Activated T-helper 17 cell treated with anti-CD3 and anti-CD28 coated beads, Interleukin-2, amount 50 U/mL, for 72 hours (primary cell): ENCODE data around the gene TMEM191B. TPM values are rescaled to one million over a fixed set of nuclear protein-coding genes. Genes with fewer than 3 reads are reported as not detected.
"Not testable (repeated sequence)": the region's sequence is repeated elsewhere in the genome, so short reads cannot be mapped to it uniquely, and the experiment has no call there.

Source experiments
- ATAC-seq: fragments of 150-1000 bp; cut with Tn5 transposase; replicated peaks from 2 replicates; pipeline ENCODE4 v1.10.0; 2021; ENCODE audit warnings: mild to moderate bottlenecking, moderate library complexity
- H3K27ac Mint-ChIP-seq: one replicate; pipeline ENCODE4 v1.8.0; 2022; ENCODE audit warnings: mixed read lengths
- H3K27me3 Mint-ChIP-seq: one replicate; pipeline ENCODE4 v1.8.0; 2022; ENCODE audit warnings: mixed read lengths
- H3K36me3 Mint-ChIP-seq: one replicate; pipeline ENCODE4 v1.8.0; 2022; ENCODE audit warnings: low read depth, mild to moderate bottlenecking, mixed read lengths
- H3K4me1 Mint-ChIP-seq: one replicate; pipeline ENCODE4 v1.8.0; 2022; ENCODE audit warnings: mixed read lengths
- H3K4me3 Mint-ChIP-seq: one replicate; pipeline ENCODE4 v1.8.0; 2022; ENCODE audit warnings: mild to moderate bottlenecking, mixed read lengths
- H3K9me3 Mint-ChIP-seq: one replicate; pipeline ENCODE4 v1.8.0; 2022; ENCODE audit warnings: mixed read lengths
- total RNA-seq, 2 donors: library from RNA; stranded (reverse); gene quantifications; one replicate each; pipeline ENCODE4 v1.2.3, GENCODE V29; 2022

Gene TMEM191B
- total RNA-seq, 2 donors from 2014 or later, result 1.3 to 11.0 TPM

- ATAC-seq, H3K27ac Mint-ChIP-seq, H3K36me3 Mint-ChIP-seq, H3K4me3 Mint-ChIP-seq, H3K9me3 Mint-ChIP-seq, H3K27me3 Mint-ChIP-seq, H3K4me1 Mint-ChIP-seq: not testable (repeated sequence)
Observed at GRCh38 chr22:18544615-18545014, 17.0 kb downstream of the TMEM191B start.

DNA sequence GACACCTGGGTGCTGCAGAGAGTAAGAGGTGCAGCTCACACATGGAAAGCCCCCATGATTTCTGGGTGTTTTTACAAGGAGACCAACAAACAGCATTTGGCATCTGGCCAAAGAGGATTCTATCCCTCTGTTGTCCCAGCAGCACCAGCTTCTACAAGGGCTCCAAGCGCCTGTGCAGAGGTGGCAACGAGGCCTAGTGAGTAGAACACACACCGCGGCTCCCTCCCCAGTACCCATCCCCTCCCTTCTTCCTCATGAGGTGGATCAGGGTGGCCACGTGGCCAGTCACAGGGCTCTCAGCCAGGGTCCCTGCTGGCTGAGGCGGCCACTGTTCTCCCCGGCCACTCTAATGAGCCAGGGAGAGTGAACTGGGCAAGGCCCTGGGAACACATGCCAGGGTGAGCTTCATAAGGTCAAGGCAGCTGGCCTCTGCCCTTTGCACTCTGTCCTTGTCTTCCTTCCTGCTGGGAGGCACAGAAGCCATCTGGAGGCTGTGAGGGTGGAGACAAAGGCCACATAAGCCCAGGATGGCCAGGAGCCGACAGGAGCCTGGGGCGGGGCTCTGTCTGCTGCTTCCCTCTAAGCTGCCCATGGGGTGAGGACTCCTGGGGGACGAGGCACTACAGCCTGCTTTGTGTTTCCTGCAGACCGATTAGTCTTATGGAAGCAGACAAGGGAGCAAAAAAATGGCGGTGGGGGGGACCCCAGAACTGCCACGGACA, 22.0 kb downstream of the TMEM191B start:
- not testable (repeated sequence) for H3K4me1 Mint-ChIP-seq

DNA sequence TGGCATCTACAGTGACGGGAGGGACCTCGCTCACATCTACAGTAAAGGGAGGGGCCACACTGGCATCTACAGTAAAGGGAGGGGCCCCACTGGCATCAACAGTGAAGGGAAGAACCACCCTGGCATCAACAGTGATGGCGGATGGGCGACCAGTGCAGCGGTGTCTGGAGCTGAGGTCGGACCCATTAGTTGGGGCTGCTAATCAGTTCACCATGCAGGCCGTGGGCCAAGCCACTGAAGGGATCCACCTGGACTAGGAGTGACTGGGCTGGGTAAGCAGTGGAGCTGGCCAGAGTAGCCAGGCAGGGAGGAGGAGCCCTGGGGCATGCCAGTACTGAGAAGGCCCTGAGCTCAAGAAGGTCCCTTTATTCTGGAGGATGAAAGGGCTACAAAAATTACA, 23.4 kb downstream of the TMEM191B start:
- H3K27ac Mint-ChIP-seq, H3K27me3 Mint-ChIP-seq, H3K4me1 Mint-ChIP-seq, H3K4me3 Mint-ChIP-seq, ATAC-seq, H3K36me3 Mint-ChIP-seq, H3K9me3 Mint-ChIP-seq: not testable (repeated sequence)

More for the DNA sequence above, 22.0 kb downstream of the TMEM191B start:
- H3K27me3 Mint-ChIP-seq, H3K4me3 Mint-ChIP-seq, H3K36me3 Mint-ChIP-seq, H3K9me3 Mint-ChIP-seq, H3K27ac Mint-ChIP-seq, ATAC-seq: not testable (repeated sequence)

- H3K27me3 Mint-ChIP-seq, H3K4me3 Mint-ChIP-seq, H3K4me1 Mint-ChIP-seq, H3K27ac Mint-ChIP-seq, H3K9me3 Mint-ChIP-seq, ATAC-seq, H3K36me3 Mint-ChIP-seq: not testable (repeated sequence)
Observed at GRCh38 chr22:18552839-18553597, 25.4 kb downstream of the TMEM191B start.

DNA sequence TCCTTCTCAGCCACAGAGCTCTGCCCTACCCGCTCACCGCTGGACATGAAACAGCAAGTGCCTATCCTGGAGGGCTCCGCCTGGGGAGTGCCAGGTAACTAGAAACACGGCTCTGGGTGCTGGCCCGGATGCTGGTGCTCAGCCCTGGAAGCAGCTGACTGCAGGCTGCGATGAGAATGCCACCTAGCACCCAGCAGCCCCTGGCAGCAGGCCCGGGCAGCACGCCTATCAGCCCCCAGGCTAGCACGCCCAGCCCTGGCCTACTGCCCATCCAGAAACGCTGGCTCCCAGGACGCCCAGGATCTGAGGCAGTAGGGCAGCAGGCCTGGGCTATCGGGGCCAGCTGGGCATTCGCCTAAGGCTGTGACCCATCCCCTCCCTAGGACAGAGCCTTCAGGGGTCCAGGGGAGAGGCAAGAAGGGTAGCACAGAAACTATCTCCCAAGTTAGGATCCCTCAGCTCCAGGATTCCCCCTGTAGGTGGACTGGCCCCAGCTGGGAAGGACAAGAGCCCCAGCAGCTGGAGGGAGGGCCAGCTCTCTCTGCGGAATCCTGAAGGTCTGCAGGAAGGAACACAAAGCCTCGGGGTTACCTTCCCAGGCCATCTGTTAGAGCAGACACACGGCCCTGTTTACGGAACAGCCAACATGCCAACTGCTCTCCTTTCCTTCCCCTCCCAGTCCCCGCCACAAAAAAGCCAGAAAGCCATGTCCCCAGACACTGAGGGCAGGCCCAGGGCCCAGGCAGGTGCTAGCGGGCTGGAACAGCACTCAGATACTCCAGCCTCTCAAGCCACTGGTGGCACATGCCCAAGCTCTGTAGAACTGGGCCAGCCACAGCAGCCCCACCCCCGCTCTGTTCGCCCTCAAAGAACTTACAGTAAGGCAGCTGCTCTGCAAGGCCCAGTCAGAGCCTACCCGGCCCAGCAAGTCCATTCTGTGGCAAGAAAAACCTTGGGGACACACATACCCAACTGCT, 27.0 kb downstream of the TMEM191B start:
- not testable (repeated sequence) for H3K27me3 Mint-ChIP-seq, H3K27ac Mint-ChIP-seq, H3K4me3 Mint-ChIP-seq, ATAC-seq, H3K36me3 Mint-ChIP-seq, H3K4me1 Mint-ChIP-seq, H3K9me3 Mint-ChIP-seq

DNA sequence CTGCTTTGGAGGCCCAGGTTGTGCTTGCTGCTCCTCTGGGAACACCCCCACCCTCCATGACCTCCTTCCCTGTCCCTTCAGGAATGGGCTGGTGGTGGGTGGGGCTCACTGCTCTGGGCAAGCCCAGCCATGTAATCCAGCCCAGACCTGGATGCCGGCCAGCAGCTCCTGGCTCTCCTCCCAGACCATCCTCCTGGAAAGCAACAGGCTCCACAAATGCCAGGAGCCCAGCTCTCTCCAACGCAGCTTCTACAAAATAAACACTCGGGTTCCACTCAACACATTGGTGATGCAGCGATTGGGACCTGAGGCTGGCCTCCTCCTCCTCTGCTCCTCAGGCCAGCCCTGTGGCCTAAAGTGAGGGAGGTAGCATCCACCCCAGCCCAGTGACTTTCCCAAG, 30.9 kb downstream of the TMEM191B start:
- H3K4me3 Mint-ChIP-seq, H3K27ac Mint-ChIP-seq, H3K27me3 Mint-ChIP-seq, H3K36me3 Mint-ChIP-seq, H3K9me3 Mint-ChIP-seq, ATAC-seq, H3K4me1 Mint-ChIP-seq: not testable (repeated sequence)

DNA sequence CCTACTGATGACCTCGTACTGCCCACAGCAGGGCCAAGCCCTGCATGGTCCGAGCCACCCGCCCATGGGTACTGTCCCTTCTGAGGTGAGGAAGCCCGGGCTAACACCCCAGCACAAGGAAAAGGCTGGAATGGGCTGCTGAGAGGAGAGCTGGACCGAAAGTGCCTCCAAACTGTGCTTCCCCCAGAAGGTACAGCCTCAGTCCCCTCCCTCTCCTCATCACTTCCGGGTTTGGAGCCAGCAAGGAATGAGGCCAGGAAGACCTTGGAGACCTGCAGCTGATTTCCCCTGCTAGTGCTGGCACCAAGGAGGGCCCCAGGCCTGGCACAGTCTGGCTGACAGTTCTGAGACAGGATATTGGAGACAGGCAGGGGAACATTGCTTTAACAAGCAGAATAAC, 31.3 kb downstream of the TMEM191B start:
- not testable (repeated sequence) for H3K4me3 Mint-ChIP-seq, H3K27me3 Mint-ChIP-seq, H3K4me1 Mint-ChIP-seq, H3K9me3 Mint-ChIP-seq, H3K36me3 Mint-ChIP-seq, H3K27ac Mint-ChIP-seq, ATAC-seq

DNA sequence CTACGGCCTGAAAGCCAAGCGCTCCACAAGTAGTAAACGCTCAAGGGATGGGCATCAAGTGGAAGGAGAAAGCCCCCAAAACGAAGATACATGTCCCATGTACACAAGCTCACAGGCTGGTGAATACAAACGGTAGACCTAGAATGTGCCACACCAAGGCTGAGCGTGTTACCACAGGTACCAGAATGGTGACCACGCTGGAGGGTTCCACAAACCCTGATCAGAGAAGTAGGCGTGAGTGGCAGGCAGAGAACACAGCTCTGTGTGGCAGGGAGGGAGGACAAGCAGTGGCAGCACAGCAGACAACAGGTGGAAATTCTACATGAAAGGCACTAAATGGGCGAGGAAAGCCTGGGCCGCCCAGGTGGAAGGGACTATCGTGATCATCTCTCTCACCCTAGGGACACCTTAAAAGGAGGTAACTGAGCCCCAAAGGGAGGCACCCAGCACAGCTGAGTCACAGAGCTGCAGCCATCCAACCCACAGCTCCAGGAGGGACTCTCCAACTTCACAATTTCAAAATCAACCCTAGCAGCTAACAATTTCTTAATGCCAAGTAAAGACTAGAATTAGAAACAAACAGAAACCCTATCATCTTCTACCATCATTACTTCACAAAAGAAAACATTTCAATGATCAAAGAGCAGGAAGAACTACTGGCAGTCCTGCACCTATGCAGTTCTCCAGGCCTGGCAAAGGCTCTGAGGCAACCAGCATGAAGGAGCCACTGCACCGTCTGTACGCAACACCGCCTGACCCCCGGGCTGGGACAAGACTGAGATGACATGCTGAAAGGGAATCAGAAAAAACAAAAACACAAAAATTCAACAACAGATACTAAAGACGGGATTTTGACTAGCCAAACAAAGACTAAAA, 32.7 kb downstream of the TMEM191B start:
- H3K27me3 Mint-ChIP-seq, H3K27ac Mint-ChIP-seq, H3K4me1 Mint-ChIP-seq, H3K4me3 Mint-ChIP-seq, H3K36me3 Mint-ChIP-seq, H3K9me3 Mint-ChIP-seq: not testable (repeated sequence)
- peak; percentile 98 for ATAC-seq

DNA sequence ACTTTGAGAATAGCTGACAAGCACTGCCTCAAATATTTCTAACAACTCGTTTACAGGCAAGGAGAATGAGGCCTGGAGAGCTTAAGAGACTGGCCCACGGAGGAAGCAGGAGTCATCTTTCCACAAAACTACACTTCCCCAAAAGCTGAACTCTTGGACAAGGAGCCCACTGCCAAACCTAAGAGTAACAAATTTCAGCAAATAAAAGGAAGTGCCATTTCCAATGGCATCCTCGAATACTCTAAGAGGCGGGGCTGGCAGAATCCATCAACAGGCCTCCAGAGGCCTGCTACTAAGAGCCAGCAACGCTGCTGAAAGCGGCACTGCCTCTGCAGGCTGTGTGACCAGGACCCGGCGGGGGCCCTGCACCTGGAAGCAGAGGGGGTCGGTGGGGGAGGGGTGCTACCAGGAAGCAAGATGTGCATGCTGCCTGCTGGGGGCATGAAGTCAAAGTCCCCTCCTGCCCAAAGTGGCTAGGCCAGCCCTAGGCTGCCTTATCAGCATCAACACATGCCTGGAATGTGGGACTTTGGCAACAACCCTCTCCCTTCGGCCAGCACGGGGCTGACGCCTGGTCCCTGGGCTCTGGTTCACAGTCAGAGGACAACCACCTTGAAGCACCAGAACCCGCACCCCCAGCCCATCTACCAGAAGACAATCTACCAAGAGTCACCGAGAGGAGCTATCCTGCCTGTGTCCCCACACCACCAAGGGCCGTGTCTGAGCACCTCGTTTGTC, 43.1 kb downstream of the TMEM191B start:
- not testable (repeated sequence) for H3K4me3 Mint-ChIP-seq, H3K27me3 Mint-ChIP-seq, H3K36me3 Mint-ChIP-seq, H3K27ac Mint-ChIP-seq, ATAC-seq, H3K9me3 Mint-ChIP-seq, H3K4me1 Mint-ChIP-seq

DNA sequence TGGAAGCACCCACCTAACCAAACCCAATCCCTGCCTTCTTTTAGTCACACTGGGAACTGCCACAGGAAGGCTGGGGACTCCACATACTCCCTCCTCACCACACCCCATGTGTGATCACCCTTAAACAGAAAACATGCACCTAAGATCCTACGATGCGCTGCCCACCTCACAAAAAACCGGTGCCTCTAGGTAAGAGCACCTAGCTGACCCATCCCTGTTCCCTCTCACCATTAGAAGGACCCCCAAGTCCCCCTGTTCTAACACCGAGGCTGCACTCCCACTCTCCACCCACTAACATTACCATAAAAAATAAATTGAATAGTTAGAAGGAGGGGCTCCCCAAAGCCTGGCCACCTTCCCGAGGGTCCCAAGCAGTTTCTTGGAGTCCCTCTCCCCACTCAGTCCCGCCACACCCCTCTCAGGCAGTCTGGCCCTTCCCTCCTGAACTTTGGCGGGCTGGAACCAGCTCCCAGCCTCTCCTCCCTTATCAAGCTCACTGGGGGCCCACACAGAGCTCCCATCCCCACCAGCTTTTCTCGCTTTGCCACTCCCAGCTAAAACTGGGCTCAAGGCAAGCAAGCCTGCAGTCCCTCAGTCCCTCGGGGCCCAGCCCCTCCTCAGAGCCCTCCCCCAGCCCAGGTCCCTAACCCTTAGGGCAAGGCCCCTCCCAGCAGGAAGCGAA, 46.0 kb downstream of the TMEM191B start:
- not testable (repeated sequence) for ATAC-seq, H3K4me3 Mint-ChIP-seq, H3K36me3 Mint-ChIP-seq, H3K4me1 Mint-ChIP-seq, H3K27me3 Mint-ChIP-seq, H3K9me3 Mint-ChIP-seq, H3K27ac Mint-ChIP-seq

- not testable (repeated sequence) for H3K27me3 Mint-ChIP-seq, H3K4me3 Mint-ChIP-seq, H3K27ac Mint-ChIP-seq, H3K4me1 Mint-ChIP-seq, H3K36me3 Mint-ChIP-seq, H3K9me3 Mint-ChIP-seq
- peak; percentile 77 for ATAC-seq
Observed at GRCh38 chr22:18574555-18574954, 47.0 kb downstream of the TMEM191B start.

- H3K36me3 Mint-ChIP-seq, H3K4me3 Mint-ChIP-seq, H3K4me1 Mint-ChIP-seq: not testable (repeated sequence)
Observed at GRCh38 chr22:18575686-18576085, 48.1 kb downstream of the TMEM191B start.

More at GRCh38 chr22:18575686-18576085, 48.1 kb downstream of the TMEM191B start:
- not testable (repeated sequence) for H3K27ac Mint-ChIP-seq, ATAC-seq, H3K9me3 Mint-ChIP-seq, H3K27me3 Mint-ChIP-seq
